Choroid plexus epithelial cell (primary cell): ENCODE results near the gene CDC42BPB.

Experiments
- DNase-seq: peaks from one replicate; pipeline ENCODE4 v3.0.0-alpha.2; 2010; ENCODE audit warnings: low read depth
- H3K4me3 ChIP-seq: 2 replicates; pipeline ENCODE4 v1.5.1; 2011; ENCODE audit warnings: low read depth, mild to moderate bottlenecking, control low read depth, low read length, moderate library complexity
- CTCF ChIP-seq: conservative IDR thresholded peaks from 2 replicates; pipeline ENCODE4 v1.5.1; 2011; ENCODE audit warnings: low read depth, mild to moderate bottlenecking, control low read depth, inconsistent platforms, low read length, moderate library complexity

Gene CDC42BPB

GRCh38 chr14:103001226-103001625 is 56.1 kb downstream of the CDC42BPB start:
- no peak for DNase-seq
- no peak for TF ChIP-seq CTCF
- H3K4me3 ChIP-seq = no peak overlapping the region

- no peak for TF ChIP-seq CTCF
- no peak overlapping the region for H3K4me3 ChIP-seq
- no peak for DNase-seq
Measured at GRCh38 chr14:103000291-103000921, 56.9 kb downstream of the CDC42BPB start.

- DNase-seq = no peak
- H3K4me3 ChIP-seq = no peak overlapping the region
- TF ChIP-seq CTCF = no peak
Measured at GRCh38 chr14:102999227-102999895, 58.0 kb downstream of the CDC42BPB start.

GRCh38 chr14:102998393-102998792 is 59.0 kb downstream of the CDC42BPB start:
- peak; percentile 49 for TF ChIP-seq CTCF
- no peak overlapping the region for H3K4me3 ChIP-seq
- DNase-seq = peak; percentile 69

- DNase-seq = no peak
- TF ChIP-seq CTCF = no peak
- no peak overlapping the region for H3K4me3 ChIP-seq
Measured at GRCh38 chr14:102996941-102997340, 60.4 kb downstream of the CDC42BPB start.

- no peak for TF ChIP-seq CTCF
- no peak overlapping the region for H3K4me3 ChIP-seq
- DNase-seq = no peak
Measured at GRCh38 chr14:102994689-102995088, 62.7 kb downstream of the CDC42BPB start.

GRCh38 chr14:102993523-102993922 is 63.8 kb downstream of the CDC42BPB start:
- TF ChIP-seq CTCF = no peak
- DNase-seq = peak; percentile 45
- H3K4me3 ChIP-seq = no peak overlapping the region
